Activated CD4-positive, alpha-beta memory T cell treated with anti-CD3 and anti-CD28 coated beads, Interleukin-2, amount 10 ng/mL, durations not matched to agents 7 days and 5 days (primary cell): ENCODE results near the gene MBNL1. TPM values are rescaled to one million over a fixed set of nuclear protein-coding genes. Genes with fewer than 3 reads are reported as not detected.

ENCODE experiments used
- CTCF ChIA-PET: fragments of 350-600 bp; sonication (Branson Sonifier 250); formaldehyde crosslinking; loops from one replicate; lab custom pipeline; 2021; ENCODE audit warnings: antibody characterized with exemption, inconsistent platforms; lab: Charles Lee
- POLR2A ChIA-PET: fragments of 350-600 bp; sonication (Branson Sonifier 250); formaldehyde crosslinking; loops from one replicate; lab custom pipeline; 2021; ENCODE audit warnings: antibody characterized with exemption; lab: Charles Lee
- DNase-seq: peaks from one replicate; pipeline ENCODE4 v3.0.0-alpha.2; 2020
- H3K27ac Mint-ChIP-seq: one replicate; pipeline ENCODE4 v1.8.0; 2021; ENCODE audit warnings: mild to moderate bottlenecking, mixed read lengths
- H3K27me3 Mint-ChIP-seq: one replicate; pipeline ENCODE4 v1.8.0; 2021; ENCODE audit warnings: mixed read lengths
- H3K36me3 Mint-ChIP-seq: one replicate; pipeline ENCODE4 v1.8.0; 2021; ENCODE audit warnings: low read depth, mixed read lengths
- H3K4me1 Mint-ChIP-seq: one replicate; pipeline ENCODE4 v1.8.0; 2021; ENCODE audit warnings: mixed read lengths
- H3K4me3 Mint-ChIP-seq: one replicate; pipeline ENCODE4 v1.8.0; 2021; ENCODE audit warnings: mild to moderate bottlenecking, mixed read lengths
- H3K9me3 Mint-ChIP-seq: one replicate; pipeline ENCODE4 v1.8.0; 2021; ENCODE audit warnings: mixed read lengths
- total RNA-seq, 2 experiments: library from RNA; stranded (reverse); gene quantifications; one replicate each; pipeline ENCODE4 v1.2.3, GENCODE V29; 2021

Gene MBNL1
- total RNA-seq, 2 experiments from 2014 or later = 289 to 305 TPM

GRCh38 chr3:152316318-152316717 is 47.6 kb downstream of the MBNL1 start:
- no peaks in the 10 kb centered on the region for H3K9me3 Mint-ChIP-seq

GRCh38 chr3:152317184-152317583 is 48.5 kb downstream of the MBNL1 start:
- H3K9me3 Mint-ChIP-seq = no peaks in the 10 kb centered on the region
- CTCF ChIA-PET = interaction anchor here (1.3 kb wide), 1 partner anchor 134 kb away, joined by 4 read pairs; no protein-coding TSS in a partner anchor
- DNase-seq = no peak
- H3K27me3 Mint-ChIP-seq = no peaks in the 10 kb centered on the region
- H3K4me3 Mint-ChIP-seq = no peak overlapping the region
- peaks cover 76% of the 10 kb centered on the region for H3K4me1 Mint-ChIP-seq
- no peak overlapping the region for H3K27ac Mint-ChIP-seq
- peaks cover 53% of the 10 kb centered on the region for H3K36me3 Mint-ChIP-seq
- POLR2A ChIA-PET = interaction anchor here (0.7 to 3.6 kb wide), 3 partner anchors 10 to 16 kb away, joined by 4 to 14 read pairs (median 13); no protein-coding TSS in a partner anchor

More at GRCh38 chr3:152316318-152316717, 47.6 kb downstream of the MBNL1 start:
- peaks cover 69% of the 10 kb centered on the region for H3K4me1 Mint-ChIP-seq
- ChIA-PET POLR2A (interaction anchor here (3.0 to 3.6 kb wide), 2 partner anchors 14 to 17 kb away, joined by 13 to 14 read pairs; no protein-coding TSS in a partner anchor), CTCF (interaction anchor here (1.3 kb wide), 1 partner anchor 133 kb away, joined by 4 read pairs; no protein-coding TSS in a partner anchor)
- H3K36me3 Mint-ChIP-seq = peaks cover 51% of the 10 kb centered on the region
- H3K4me3 Mint-ChIP-seq = no peak overlapping the region
- DNase-seq = no peak
- H3K27me3 Mint-ChIP-seq = no peaks in the 10 kb centered on the region
- no peak overlapping the region for H3K27ac Mint-ChIP-seq

- CTCF ChIA-PET = interaction anchor here (2.0 kb wide), 1 partner anchor 9 kb away, joined by 9 read pairs; no protein-coding TSS in a partner anchor
- no peak for DNase-seq
- Mint-ChIP-seq H3K27ac (no peak overlapping the region), H3K4me3 (no peak overlapping the region), H3K9me3 (no peaks in the 10 kb centered on the region), H3K27me3 (no peaks in the 10 kb centered on the region), H3K4me1 (peaks cover 79% of the 10 kb centered on the region), H3K36me3 (peaks cover 56% of the 10 kb centered on the region)
- POLR2A ChIA-PET = interaction anchor here (0.7 to 3.6 kb wide), 8 partner anchors 9 to 119 kb away, joined by 3 to 14 read pairs (median 4); partner anchors contain the start of gene MBNL1
Measured at GRCh38 chr3:152317956-152318355, 49.2 kb downstream of the MBNL1 start.

- H3K9me3 Mint-ChIP-seq = no peaks in the 10 kb centered on the region
- CTCF ChIA-PET = interaction anchor here (2.0 kb wide), 1 partner anchor 10 kb away, joined by 9 read pairs; no protein-coding TSS in a partner anchor
- peak overlapping the region; percentile 30 for H3K27ac Mint-ChIP-seq
- H3K4me1 Mint-ChIP-seq = peaks cover 77% of the 10 kb centered on the region
- peaks cover 53% of the 10 kb centered on the region for H3K36me3 Mint-ChIP-seq
- no peak overlapping the region for H3K4me3 Mint-ChIP-seq
- DNase-seq = no peak
- POLR2A ChIA-PET = interaction anchor here (0.8 to 3.6 kb wide), 7 partner anchors 9 to 119 kb away, joined by 3 to 14 read pairs (median 4); partner anchors contain the start of gene MBNL1
- no peaks in the 10 kb centered on the region for H3K27me3 Mint-ChIP-seq
Measured at GRCh38 chr3:152318512-152318911, 49.8 kb downstream of the MBNL1 start.

- ChIA-PET CTCF (interaction anchor here (2.0 kb wide), 2 partner anchors 10 kb away, joined by 6 to 9 read pairs; no protein-coding TSS in a partner anchor), POLR2A (interaction anchor here (1.0 to 3.0 kb wide), 6 partner anchors 10 to 124 kb away, joined by 3 to 13 read pairs (median 5); partner anchors contain the start of gene MBNL1)
- H3K36me3 Mint-ChIP-seq = peaks cover 50% of the 10 kb centered on the region
- peaks cover 81% of the 10 kb centered on the region for H3K4me1 Mint-ChIP-seq
- no peaks in the 10 kb centered on the region for H3K27me3 Mint-ChIP-seq
- peak overlapping the region; percentile 30 for H3K27ac Mint-ChIP-seq
- DNase-seq = no peak
- no peaks in the 10 kb centered on the region for H3K9me3 Mint-ChIP-seq
- no peak overlapping the region for H3K4me3 Mint-ChIP-seq
Measured at GRCh38 chr3:152319256-152319655, 50.5 kb downstream of the MBNL1 start.

GRCh38 chr3:152319831-152320617 is 51.3 kb downstream of the MBNL1 start:
- H3K9me3 Mint-ChIP-seq = no peaks in the 10 kb centered on the region
- DNase-seq = no peak
- no peaks in the 10 kb centered on the region for H3K27me3 Mint-ChIP-seq
- peaks cover 79% of the 10 kb centered on the region for H3K4me1 Mint-ChIP-seq
- no peak overlapping the region for H3K4me3 Mint-ChIP-seq
- ChIA-PET CTCF (interaction anchor here (0.5 to 2.0 kb wide), 4 partner anchors 9 to 183 kb away, joined by 3 to 9 read pairs (median 6); no protein-coding TSS in a partner anchor), POLR2A (interaction anchor here (1.2 to 3.0 kb wide), 4 partner anchors 10 to 123 kb away, joined by 3 to 11 read pairs (median 6); partner anchors contain the start of gene MBNL1)
- H3K36me3 Mint-ChIP-seq = peaks cover 44% of the 10 kb centered on the region
- no peak overlapping the region for H3K27ac Mint-ChIP-seq

- no peak for DNase-seq
- peaks cover 45% of the 10 kb centered on the region for H3K36me3 Mint-ChIP-seq
- peak overlapping the region; percentile 72 for H3K27ac Mint-ChIP-seq
- ChIA-PET CTCF (interaction anchor here (2.0 kb wide), 1 partner anchor 7 kb away, joined by 6 read pairs; no protein-coding TSS in a partner anchor), POLR2A (interaction anchor here (0.8 to 1.5 kb wide), 4 partner anchors 11 to 64 kb away, joined by 3 to 5 read pairs (median 4); no protein-coding TSS in a partner anchor)
- no peak overlapping the region for H3K4me3 Mint-ChIP-seq
- H3K4me1 Mint-ChIP-seq = peaks cover 77% of the 10 kb centered on the region
- no peaks in the 10 kb centered on the region for H3K9me3 Mint-ChIP-seq
- H3K27me3 Mint-ChIP-seq = no peaks in the 10 kb centered on the region
Measured at GRCh38 chr3:152321200-152321954, 52.6 kb downstream of the MBNL1 start.

GRCh38 chr3:152321955-152322377 is 53.2 kb downstream of the MBNL1 start:
- CTCF ChIA-PET = no interaction called here
- peaks cover 76% of the 10 kb centered on the region for H3K4me1 Mint-ChIP-seq
- no peak overlapping the region for H3K4me3 Mint-ChIP-seq
- DNase-seq = no peak
- H3K9me3 Mint-ChIP-seq = no peaks in the 10 kb centered on the region
- POLR2A ChIA-PET = interaction anchor here (0.8 kb wide), 1 partner anchor 12 kb away, joined by 4 read pairs; no protein-coding TSS in a partner anchor
- H3K27me3 Mint-ChIP-seq = no peaks in the 10 kb centered on the region
- peaks cover 45% of the 10 kb centered on the region for H3K36me3 Mint-ChIP-seq
- H3K27ac Mint-ChIP-seq = peak overlapping the region; percentile 72

- peak overlapping the region; percentile 50 for H3K4me3 Mint-ChIP-seq
- H3K36me3 Mint-ChIP-seq = peaks cover 44% of the 10 kb centered on the region
- DNase-seq = peak; percentile 29
- H3K27me3 Mint-ChIP-seq = no peaks in the 10 kb centered on the region
- CTCF ChIA-PET = no interaction called here
- H3K4me1 Mint-ChIP-seq = peaks cover 73% of the 10 kb centered on the region
- peak overlapping the region; percentile 61 for H3K27ac Mint-ChIP-seq
- POLR2A ChIA-PET = no interaction called here
- H3K9me3 Mint-ChIP-seq = no peaks in the 10 kb centered on the region
Measured at GRCh38 chr3:152322756-152323155, 54.0 kb downstream of the MBNL1 start.

GRCh38 chr3:152323834-152324233 is 55.1 kb downstream of the MBNL1 start:
- Mint-ChIP-seq H3K27me3 (no peaks in the 10 kb centered on the region), H3K4me1 (peaks cover 73% of the 10 kb centered on the region), H3K27ac (peak overlapping the region; percentile 72), H3K4me3 (peak overlapping the region; percentile 62), H3K36me3 (peaks cover 46% of the 10 kb centered on the region), H3K9me3 (no peaks in the 10 kb centered on the region)
- CTCF ChIA-PET = no interaction called here
- POLR2A ChIA-PET = interaction anchor here (0.7 to 1.6 kb wide), 10 partner anchors 8 to 115 kb away, joined by 3 to 6 read pairs (median 4); no protein-coding TSS in a partner anchor
- no peak for DNase-seq

GRCh38 chr3:152325136-152325535 is 56.4 kb downstream of the MBNL1 start:
- Mint-ChIP-seq H3K27ac (peak overlapping the region; percentile 2), H3K36me3 (peaks cover 39% of the 10 kb centered on the region), H3K4me1 (peaks cover 69% of the 10 kb centered on the region), H3K4me3 (no peak overlapping the region), H3K9me3 (no peaks in the 10 kb centered on the region), H3K27me3 (no peaks in the 10 kb centered on the region)
- CTCF ChIA-PET = no interaction called here
- POLR2A ChIA-PET = interaction anchor here (1.6 kb wide), 1 partner anchor 27 kb away, joined by 4 read pairs; no protein-coding TSS in a partner anchor
- no peak for DNase-seq

GRCh38 chr3:152327203-152327602 is 58.5 kb downstream of the MBNL1 start:
- peaks cover 71% of the 10 kb centered on the region for H3K4me1 Mint-ChIP-seq

More at GRCh38 chr3:152327203-152327602, 58.5 kb downstream of the MBNL1 start:
- ChIA-PET CTCF (interaction anchor here (1.2 kb wide), 1 partner anchor 11 kb away, joined by 4 read pairs; no protein-coding TSS in a partner anchor), POLR2A (interaction anchor here (0.9 to 1.2 kb wide), 2 partner anchors 10 to 14 kb away, joined by 4 read pairs; no protein-coding TSS in a partner anchor)
- Mint-ChIP-seq H3K9me3 (no peaks in the 10 kb centered on the region), H3K36me3 (peaks cover 47% of the 10 kb centered on the region), H3K27ac (no peak overlapping the region), H3K4me3 (no peak overlapping the region), H3K27me3 (no peaks in the 10 kb centered on the region)
- no peak for DNase-seq
